ENCODE measurements around the gene MED12L. TPM values are rescaled to one million over a fixed set of nuclear protein-coding genes. Genes with fewer than 3 reads are reported as not detected.

MED12L gene
- total and polyA plus RNA-seq, 4 experiments from 2014 or later: 0.35 to 0.78 TPM; not detected in 2

GRCh38 chr3:151191095-151191494 lies 105.6 kb downstream of the MED12L start:
- H3K9me3 ChIP-seq (ENCODE audit: control insufficient read depth in 1 of 2, low read length in 2 of 2): no peaks in the 10 kb centered on the region
- H3K4me3 ChIP-seq (ENCODE audit: low read length in 2 of 2): no peak overlapping the region
- Mint-ChIP-seq H3K36me3 (peaks cover under 1 to 4% of the 10 kb centered on the region in 2 donors), H3K4me3 (no peak overlapping the region), H3K27me3 (no peaks in the 10 kb centered on the region), H3K9me3 (peaks cover 0 to 20% (median 5%) of the 10 kb centered on the region in 8 donors), H3K4me1 (peaks cover 12 to 17% (median 14%) of the 10 kb centered on the region in 4 donors), H3K27ac (no peak overlapping the region)
- H3K36me3 ChIP-seq (ENCODE audit: insufficient read depth, low read length): no peaks in the 10 kb centered on the region
- no peak overlapping the region for H3K27ac ChIP-seq (ENCODE audit: low read depth, low read length)
- peaks cover 4% of the 10 kb centered on the region for H3K4me1 ChIP-seq (ENCODE audit: insufficient read depth, low read length)
- intact Hi-C loops (cut with micrococcal nuclease): no loop called here
- no peaks in the 10 kb centered on the region for H3K27me3 ChIP-seq (ENCODE audit: insufficient read depth, low read length)
- no peak for DNase-seq
- POLR2A ChIA-PET (ENCODE audit: partially characterized antibody): interaction anchor here (2.0 to 4.2 kb wide), 2 partner anchors 10 to 20 kb away, joined by 7 to 30 read pairs; partner anchors contain the start of gene GPR171
- CTCF ChIA-PET (ENCODE audit: partially characterized antibody): no interaction called here

- Histone ChIP-seq H3K4me1 (ENCODE audit: insufficient read depth, low read length) (peaks cover 10% of the 10 kb centered on the region), H3K9me3 (ENCODE audit: control insufficient read depth in 1 of 2, low read length in 2 of 2) (no peaks in the 10 kb centered on the region), H3K36me3 (ENCODE audit: insufficient read depth, low read length) (no peaks in the 10 kb centered on the region), H3K4me3 (ENCODE audit: low read length in 2 of 2) (no peak overlapping the region), H3K27me3 (ENCODE audit: insufficient read depth, low read length) (no peaks in the 10 kb centered on the region), H3K27ac (ENCODE audit: low read depth, low read length) (no peak overlapping the region)
- no peaks in the 10 kb centered on the region for H3K27me3 Mint-ChIP-seq
- no peak overlapping the region for H3K27ac Mint-ChIP-seq
- DNase-seq: no peak
- intact Hi-C loops (cut with micrococcal nuclease): no loop called here
- H3K4me3 Mint-ChIP-seq: no peak overlapping the region
- ChIA-PET POLR2A (ENCODE audit: partially characterized antibody) (interaction anchor here (0.8 to 4.2 kb wide), 5 partner anchors 9 to 429 kb away, joined by 3 to 30 read pairs (median 7); partner anchors contain the start of gene GPR171), CTCF (ENCODE audit: partially characterized antibody) (interaction anchor here (0.9 to 1.7 kb wide), 3 partner anchors 9 to 36 kb away, joined by 4 to 5 read pairs (median 4); partner anchors contain the start of gene GPR171)
- peaks cover 0 to 20% (median 6%) of the 10 kb centered on the region in 8 donors for H3K9me3 Mint-ChIP-seq
- H3K36me3 Mint-ChIP-seq: peaks cover 7 to 12% of the 10 kb centered on the region in 2 donors
- peaks cover 6 to 14% (median 10%) of the 10 kb centered on the region in 4 donors for H3K4me1 Mint-ChIP-seq
Measured at GRCh38 chr3:151192545-151192944, 107.1 kb downstream of the MED12L start.

GRCh38 chr3:151195826-151196225 lies 110.4 kb downstream of the MED12L start:
- POLR2A ChIA-PET (ENCODE audit: partially characterized antibody): interaction anchor here (0.8 to 2.2 kb wide), 4 partner anchors 11 to 24 kb away, joined by 3 to 13 read pairs (median 4); no protein-coding TSS in a partner anchor
- Histone ChIP-seq H3K4me1 (ENCODE audit: insufficient read depth, low read length) (peaks cover 36% of the 10 kb centered on the region), H3K27ac (ENCODE audit: low read depth, low read length) (no peak overlapping the region), H3K9me3 (ENCODE audit: control insufficient read depth in 1 of 2, low read length in 2 of 2) (no peaks in the 10 kb centered on the region), H3K27me3 (ENCODE audit: insufficient read depth, low read length) (no peaks in the 10 kb centered on the region), H3K4me3 (ENCODE audit: low read length in 2 of 2) (no peak overlapping the region), H3K36me3 (ENCODE audit: insufficient read depth, low read length) (peaks cover 13% of the 10 kb centered on the region)
- Mint-ChIP-seq H3K27ac (peak overlapping the region in 3 of 7 donors; percentile 2 to 15 (median 7)), H3K4me1 (peaks cover 13 to 36% (median 24%) of the 10 kb centered on the region in 4 donors), H3K9me3 (peaks cover 0 to 17% (median 5%) of the 10 kb centered on the region in 8 donors), H3K4me3 (no peak overlapping the region), H3K36me3 (peaks cover 25 to 29% of the 10 kb centered on the region in 2 donors), H3K27me3 (no peaks in the 10 kb centered on the region)
- intact Hi-C loops (cut with micrococcal nuclease): no loop called here
- CTCF ChIA-PET (ENCODE audit: partially characterized antibody): interaction anchor here (4.3 kb wide), 1 partner anchor 27 kb away, joined by 21 read pairs; no protein-coding TSS in a partner anchor
- DNase-seq: no peak

GRCh38 chr3:151196434-151196833 lies 111.0 kb downstream of the MED12L start:
- Mint-ChIP-seq H3K27ac (peak overlapping the region in 2 of 7 donors; percentile 2 to 7), H3K27me3 (no peaks in the 10 kb centered on the region), H3K36me3 (peaks cover 30 to 34% of the 10 kb centered on the region in 2 donors), H3K4me3 (peak overlapping the region in 1 of 8 donors; percentile 26), H3K9me3 (peaks cover 0 to 13% (median 5%) of the 10 kb centered on the region in 8 donors), H3K4me1 (peaks cover 18 to 42% (median 28%) of the 10 kb centered on the region in 4 donors)
- intact Hi-C loops (cut with micrococcal nuclease): no loop called here
- POLR2A ChIA-PET (ENCODE audit: partially characterized antibody): interaction anchor here (0.7 to 2.2 kb wide), 5 partner anchors 11 to 25 kb away, joined by 3 to 13 read pairs (median 4); no protein-coding TSS in a partner anchor
- no peak for DNase-seq
- Histone ChIP-seq H3K36me3 (ENCODE audit: insufficient read depth, low read length) (peaks cover 13% of the 10 kb centered on the region), H3K27me3 (ENCODE audit: insufficient read depth, low read length) (no peaks in the 10 kb centered on the region), H3K4me3 (ENCODE audit: low read length in 2 of 2) (no peak overlapping the region), H3K4me1 (ENCODE audit: insufficient read depth, low read length) (peaks cover 42% of the 10 kb centered on the region), H3K27ac (ENCODE audit: low read depth, low read length) (no peak overlapping the region), H3K9me3 (ENCODE audit: control insufficient read depth in 1 of 2, low read length in 2 of 2) (no peaks in the 10 kb centered on the region)
- CTCF ChIA-PET (ENCODE audit: partially characterized antibody): interaction anchor here (0.7 to 4.3 kb wide), 4 partner anchors 10 to 30 kb away, joined by 3 to 21 read pairs (median 3); no protein-coding TSS in a partner anchor

GRCh38 chr3:151197228-151197627 lies 111.8 kb downstream of the MED12L start:
- peaks cover 20 to 48% (median 29%) of the 10 kb centered on the region in 4 donors for H3K4me1 Mint-ChIP-seq
- ChIA-PET CTCF (ENCODE audit: partially characterized antibody) (interaction anchor here (0.7 to 4.3 kb wide), 4 partner anchors 11 to 29 kb away, joined by 3 to 21 read pairs (median 3); no protein-coding TSS in a partner anchor), POLR2A (ENCODE audit: partially characterized antibody) (interaction anchor here (0.7 to 2.2 kb wide), 7 partner anchors 10 to 26 kb away, joined by 3 to 13 read pairs (median 3); no protein-coding TSS in a partner anchor)
- H3K27ac ChIP-seq (ENCODE audit: low read depth, low read length): no peak overlapping the region
- intact Hi-C loops (cut with micrococcal nuclease): no loop called here
- H3K9me3 ChIP-seq (ENCODE audit: control insufficient read depth in 1 of 2, low read length in 2 of 2): no peaks in the 10 kb centered on the region
- H3K36me3 Mint-ChIP-seq: peaks cover 32 to 41% of the 10 kb centered on the region in 2 donors
- DNase-seq: no peak
- peaks cover 13% of the 10 kb centered on the region for H3K36me3 ChIP-seq (ENCODE audit: insufficient read depth, low read length)
- peak overlapping the region in 1 of 7 donors; percentile 69 for H3K27ac Mint-ChIP-seq
- peaks cover 45% of the 10 kb centered on the region for H3K4me1 ChIP-seq (ENCODE audit: insufficient read depth, low read length)
- H3K27me3 ChIP-seq (ENCODE audit: insufficient read depth, low read length): no peaks in the 10 kb centered on the region
- H3K4me3 ChIP-seq (ENCODE audit: low read length in 2 of 2): no peak overlapping the region
- H3K27me3 Mint-ChIP-seq: no peaks in the 10 kb centered on the region
- H3K4me3 Mint-ChIP-seq: no peak overlapping the region
- peaks cover 0 to 11% (median 4%) of the 10 kb centered on the region in 8 donors for H3K9me3 Mint-ChIP-seq

GRCh38 chr3:151197981-151198767 lies 112.7 kb downstream of the MED12L start:
- POLR2A ChIA-PET (ENCODE audit: partially characterized antibody): interaction anchor here (0.8 to 10.1 kb wide), 6 partner anchors 10 to 28 kb away, joined by 3 to 118 read pairs (median 4); no protein-coding TSS in a partner anchor

More at GRCh38 chr3:151197981-151198767, 112.7 kb downstream of the MED12L start:
- Mint-ChIP-seq H3K36me3 (peaks cover 32 to 49% of the 10 kb centered on the region in 2 donors), H3K27me3 (no peaks in the 10 kb centered on the region), H3K27ac (peak overlapping the region in 3 of 7 donors; percentile 56 to 97 (median 77)), H3K9me3 (peaks cover 0 to 5% (median 2%) of the 10 kb centered on the region in 8 donors), H3K4me3 (peak overlapping the region in 5 of 8 donors; percentile 23 to 89 (median 53)), H3K4me1 (peaks cover 21 to 58% (median 29%) of the 10 kb centered on the region in 4 donors)
- Histone ChIP-seq H3K27me3 (ENCODE audit: insufficient read depth, low read length) (no peaks in the 10 kb centered on the region), H3K36me3 (ENCODE audit: insufficient read depth, low read length) (peaks cover 13% of the 10 kb centered on the region), H3K4me1 (ENCODE audit: insufficient read depth, low read length) (peaks cover 45% of the 10 kb centered on the region), H3K9me3 (ENCODE audit: control insufficient read depth in 1 of 2, low read length in 2 of 2) (no peaks in the 10 kb centered on the region), H3K4me3 (ENCODE audit: low read length in 2 of 2) (no peak overlapping the region), H3K27ac (ENCODE audit: low read depth, low read length) (no peak overlapping the region)
- CTCF ChIA-PET (ENCODE audit: partially characterized antibody): interaction anchor here (1.0 to 4.3 kb wide), 3 partner anchors 12 to 30 kb away, joined by 3 to 21 read pairs (median 3); no protein-coding TSS in a partner anchor
- intact Hi-C loops (cut with micrococcal nuclease): no loop called here
- no peak for DNase-seq

Measured in CD4-positive, alpha-beta memory T cell (primary cell).